Upper lobe of left lung (tissue), 6 donors: ENCODE data around the gene TYROBP. TPM values are rescaled to one million over a fixed set of nuclear protein-coding genes. Genes with fewer than 3 reads are reported as not detected.

Experiments used
- ATAC-seq, 2 donors: fragments of 200-7000 bp; cut with Tn5 transposase; one replicate each; pipeline ENCODE4 v1.9.1; 2022; ENCODE audit warnings: mild to moderate bottlenecking in 2 of 2, moderate library complexity in 2 of 2; ENCODE audit not compliant: low FRiP score in 2 of 2
- DNase-seq, 2 donors: peaks; one replicate each; pipeline ENCODE4 v3.0.0-alpha.2; 2019 to 2020
- H3K27ac ChIP-seq, 4 donors: fragments of 200-600 bp; sonication (generic); one replicate each; pipeline ENCODE4 v1.5.1; 2016 to 2019
- H3K27me3 ChIP-seq, 4 donors: fragments of 200-600 bp; sonication (generic); one replicate each; pipeline ENCODE4 v1.5.1; 2017 to 2019
- H3K36me3 ChIP-seq, 4 donors: fragments of 200-600 bp; sonication (generic); one replicate each; pipeline ENCODE4 v1.5.1; 2016 to 2019
- H3K4me1 ChIP-seq, 4 donors: fragments of 200-600 bp; sonication (generic); one replicate each; pipeline ENCODE4 v1.5.1; 2018 to 2019
- H3K4me3 ChIP-seq, 4 donors: fragments of 200-600 bp; sonication (generic); one replicate each; pipeline ENCODE4 v1.5.1; 2017 to 2019; ENCODE audit warnings: mild to moderate bottlenecking in 2 of 4, moderate library complexity in 1 of 4
- H3K9me3 ChIP-seq, 4 donors: fragments of 200-600 bp; sonication (generic); one replicate each; pipeline ENCODE4 v1.5.1; 2018 to 2019
- CTCF ChIP-seq, 6 experiments: fragments of 450-650 bp in 4 of 6; fragments of 200-600 bp in 2 of 6; sonication (generic) in 2 of 6; IDR thresholded peaks; one replicate each; pipeline ENCODE4 v1.5.1; 2016 to 2019; ENCODE audit warnings: antibody characterized with exemption in 6 of 6
- EP300 ChIP-seq, 4 donors: sonication (generic); formaldehyde crosslinking; IDR thresholded peaks; one replicate each; pipeline ENCODE4 v1.5.1; 2017; ENCODE audit warnings: antibody characterized with exemption in 4 of 4, control low read depth in 2 of 4
- POLR2A ChIP-seq, 4 donors: fragments of 450-650 bp; IDR thresholded peaks; one replicate each; pipeline ENCODE4 v1.5.1; 2016 to 2017; ENCODE audit warnings: antibody characterized with exemption in 4 of 4, mild to moderate bottlenecking in 2 of 4
- POLR2AphosphoS5 ChIP-seq, 2 donors: sonication (generic); formaldehyde crosslinking; IDR thresholded peaks; one replicate each; pipeline ENCODE4 v1.5.1; 2017; ENCODE audit warnings: antibody characterized with exemption in 2 of 2
- WGBS, 2 donors: methylation state at CpG; one replicate each; pipeline ENCODE4 v1.1.5; 2017 to 2018; 5-methylcytosine and 5-hydroxymethylcytosine counted together
- total RNA-seq, 6 donors: library from RNA; depleted of rRNA in 4 of 6; stranded (reverse); fragments of >200 nt in 4 of 6; gene quantifications; one replicate each; pipeline versions ENCODE4 v1.1.0 to v1.2.1, GENCODE V29; 2016 to 2021
- donor health status: DM: no; HTN: no; CAD: no; lungs with moderate emphysema.
- donor health status: DM: no; HTN: yes; CAD: no; lungs with severe emphysema.

The TYROBP gene
- total RNA-seq, 6 donors from 2014 or later, result 131 to 532 (median 345) TPM

DNA sequence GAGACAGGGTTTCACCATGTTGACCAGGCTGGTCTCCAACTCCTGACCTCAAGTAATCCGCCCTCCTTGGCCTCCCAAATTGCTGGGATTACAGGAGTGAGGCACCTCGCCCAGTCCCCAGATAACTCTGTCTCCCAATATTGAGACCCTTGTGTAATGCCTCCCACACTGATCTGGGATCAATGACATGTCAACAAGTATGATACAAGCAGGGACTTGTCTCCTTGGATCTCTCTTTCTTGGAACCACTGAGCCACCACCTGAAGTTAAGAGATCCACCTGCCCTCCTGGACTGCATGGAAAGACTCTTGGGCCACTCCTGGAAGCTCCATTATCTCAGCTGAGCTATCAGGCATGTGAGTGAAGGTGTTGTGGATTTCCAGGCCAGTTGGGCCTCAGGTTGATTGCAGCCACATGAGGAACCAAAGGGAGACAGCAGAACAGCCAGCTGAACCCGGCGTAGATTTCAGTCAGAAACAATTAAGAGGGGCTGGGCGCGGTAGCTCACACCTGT lies 22.8 kb downstream of the TYROBP start:
- TF ChIP-seq CTCF (IDR thresholded peaks at IDR 0.05), result no peak
- TF ChIP-seq EP300 (IDR thresholded peaks at IDR 0.05), result no peak
- no peak for TF ChIP-seq POLR2AphosphoS5 (IDR thresholded peaks at IDR 0.05)
- TF ChIP-seq POLR2A (IDR thresholded peaks at IDR 0.05), result no peak
- no peaks in the 10 kb centered on the region for H3K27me3 ChIP-seq
- H3K27ac ChIP-seq, result no peak overlapping the region
- H3K36me3 ChIP-seq, result peaks cover 19 to 37% (median 25%) of the 10 kb centered on the region in 4 donors
- no peak for DNase-seq
- no peaks in the 10 kb centered on the region for H3K9me3 ChIP-seq
- H3K4me1 ChIP-seq, result no peaks in the 10 kb centered on the region
- 96% methylated on average over 6 of the region's 6 CpGs for WGBS, 2 donors
- H3K4me3 ChIP-seq, result no peak overlapping the region
- ATAC-seq, result no peak

DNA sequence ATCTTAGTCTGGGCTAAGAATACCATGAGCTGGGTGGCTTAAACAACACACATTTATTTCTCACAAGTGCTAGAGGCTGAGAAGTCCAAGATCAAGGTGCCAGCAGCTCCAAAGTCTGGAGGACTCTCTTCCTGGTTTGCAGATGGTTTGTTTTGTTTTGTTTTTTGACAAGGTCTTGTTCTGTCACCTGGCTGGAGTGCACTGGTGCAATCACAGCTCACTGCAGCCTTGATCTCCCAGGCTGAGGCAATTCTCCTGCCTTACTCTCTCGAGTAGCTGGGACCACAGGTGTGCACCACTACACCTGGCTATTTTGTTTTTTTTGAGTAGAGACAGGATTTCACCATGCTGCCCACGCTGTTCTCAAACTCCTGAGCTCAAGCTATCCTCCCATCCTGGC lies 24.2 kb downstream of the TYROBP start:
- ATAC-seq, result no peak
- Histone ChIP-seq H3K9me3 (no peaks in the 10 kb centered on the region), H3K36me3 (peaks cover 7 to 23% (median 12%) of the 10 kb centered on the region in 4 donors), H3K4me1 (peaks cover 0 to 5% (median 0%) of the 10 kb centered on the region in 4 donors), H3K27me3 (peaks cover 0 to 3% (median 1%) of the 10 kb centered on the region in 4 donors), H3K4me3 (no peak overlapping the region), H3K27ac (no peak overlapping the region)
- 50 to 80% methylated on average over 2 of the region's 2 CpGs for WGBS, 2 donors
- no peak for DNase-seq
- TF ChIP-seq POLR2A (IDR thresholded peaks at IDR 0.05) (no peak), CTCF (IDR thresholded peaks at IDR 0.05) (no peak), EP300 (IDR thresholded peaks at IDR 0.05) (no peak), POLR2AphosphoS5 (IDR thresholded peaks at IDR 0.05) (no peak)

DNA sequence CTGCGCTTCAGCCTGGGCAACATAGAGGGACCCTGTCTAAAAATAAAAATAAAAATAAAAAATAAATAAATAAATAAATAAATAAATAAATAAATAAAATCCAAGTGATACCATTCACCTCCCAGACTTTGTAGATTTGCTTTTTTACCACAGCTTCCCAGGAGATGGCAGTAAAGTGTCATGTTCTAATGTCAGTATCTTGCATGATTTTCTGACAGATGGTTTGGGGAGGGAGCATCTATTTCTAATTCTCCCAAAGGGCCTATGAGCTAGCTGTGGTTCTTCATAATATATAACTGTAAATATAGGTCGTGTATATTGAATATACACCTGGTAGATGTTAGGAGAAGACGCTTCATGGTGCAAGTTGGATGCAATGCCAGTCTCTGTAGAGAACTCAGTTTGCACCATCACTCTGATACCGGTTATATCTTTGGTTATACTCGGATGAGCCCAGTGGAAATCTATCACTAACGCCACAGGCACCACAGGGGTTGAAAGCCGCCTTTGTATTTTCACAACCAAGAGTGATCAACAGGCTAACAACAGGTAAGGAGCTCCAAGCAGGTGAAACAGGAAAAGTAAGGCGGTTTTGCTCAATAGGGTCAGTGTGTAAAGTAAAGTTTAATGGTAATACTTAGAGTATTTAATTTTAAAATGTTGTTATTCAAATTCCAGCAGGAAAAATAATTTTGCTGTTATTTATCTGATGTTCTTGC lies 25.8 kb downstream of the TYROBP start:
- Histone ChIP-seq H3K4me3 (no peak overlapping the region), H3K4me1 (peaks cover 0 to 5% (median 0%) of the 10 kb centered on the region in 4 donors), H3K27me3 (peaks cover 0 to 8% (median 1%) of the 10 kb centered on the region in 4 donors), H3K27ac (no peak overlapping the region), H3K9me3 (no peaks in the 10 kb centered on the region), H3K36me3 (peaks cover 0 to 9% (median 0%) of the 10 kb centered on the region in 4 donors)
- WGBS, 2 donors, result 31 to 37% methylated on average over 8 of the region's 8 CpGs
- TF ChIP-seq POLR2A (IDR thresholded peaks at IDR 0.05) (no peak), CTCF (IDR thresholded peaks at IDR 0.05) (peak in 5 of 6 experiments; percentile 34 to 51 (median 45))
- ATAC-seq, result peak in 1 of 2 donors; percentile 63
- no peak for DNase-seq

DNA sequence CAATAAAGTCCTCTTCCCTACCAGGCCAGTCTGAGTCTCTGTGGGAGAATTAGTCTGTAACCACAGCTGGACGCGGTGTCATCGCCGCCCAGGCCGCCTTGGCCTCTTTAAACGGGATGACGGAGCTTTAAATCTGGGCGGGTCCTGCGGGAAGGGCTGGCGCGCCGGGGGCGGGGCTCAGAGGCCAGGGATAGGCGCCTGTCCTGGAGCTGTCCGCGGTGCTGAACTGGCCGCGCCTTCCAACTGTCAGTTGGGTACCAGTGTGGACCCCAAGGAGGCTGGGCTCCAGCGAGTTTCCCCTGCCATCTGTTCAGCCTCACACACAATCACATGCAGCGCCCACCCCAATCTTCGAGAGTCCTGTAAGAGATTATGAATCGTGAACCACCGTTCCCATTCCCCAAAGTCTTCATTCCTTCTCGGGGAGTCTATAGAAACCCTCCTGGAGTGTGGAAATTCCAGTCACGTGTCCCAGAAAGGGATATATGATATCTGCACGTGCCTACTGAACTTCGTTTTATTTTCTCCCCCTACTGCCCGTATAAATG lies 28.3 kb downstream of the TYROBP start:
- TF ChIP-seq CTCF (IDR thresholded peaks at IDR 0.05) (no peak), POLR2AphosphoS5 (IDR thresholded peaks at IDR 0.05) (peak in 1 of 2 donors; percentile 39), EP300 (IDR thresholded peaks at IDR 0.05) (no peak), POLR2A (IDR thresholded peaks at IDR 0.05) (no peak)
- DNase-seq (peak; percentile 88 to 98), ATAC-seq (peak; percentile 88 to 97)
- 2 to 6% methylated on average over 15 to 28 of the region's 28 CpGs for WGBS, 2 donors
- Histone ChIP-seq H3K27ac (no peak overlapping the region), H3K9me3 (no peaks in the 10 kb centered on the region), H3K4me3 (no peak overlapping the region), H3K36me3 (no peaks in the 10 kb centered on the region), H3K27me3 (peaks cover 0 to 8% (median 1%) of the 10 kb centered on the region in 4 donors), H3K4me1 (peaks cover 0 to 5% (median 0%) of the 10 kb centered on the region in 4 donors)
